HG02642 (cell line): ENCODE measurements around the gene GTPBP4.
"Not testable (repeated sequence)": the region's sequence is repeated elsewhere in the genome, so short reads cannot be mapped to it uniquely, and the experiment has no call there.

ENCODE experiments used
- ATAC-seq: cut with Tn5 transposase; IDR thresholded peaks from one replicate; pipeline ENCODE4 v1.9.1; 2021; ENCODE audit warnings: mild to moderate bottlenecking; ENCODE audit not compliant: unreplicated experiment, poor library complexity

The GTPBP4 gene

GRCh38 chr10:1049425-1049958 is 61.3 kb downstream of the GTPBP4 start:
- ATAC-seq: no peak

GRCh38 chr10:1050145-1050544 is 61.9 kb downstream of the GTPBP4 start:
- ATAC-seq: no peak

GRCh38 chr10:1050554-1050953 is 62.3 kb downstream of the GTPBP4 start:
- ATAC-seq: no peak

- no peak for ATAC-seq
Measured at GRCh38 chr10:1054684-1055083, 66.5 kb downstream of the GTPBP4 start.

- ATAC-seq: peak; percentile 94
Measured at GRCh38 chr10:1056326-1057105, 68.3 kb downstream of the GTPBP4 start, which contains the start of gene WDR37. WDR37 (plus strand) TSS chr10:1056385; CDS start chr10:1072156, 15,771 bp downstream.

- ATAC-seq: no peak
Measured at GRCh38 chr10:1057106-1057657, 68.9 kb downstream of the GTPBP4 start.

- ATAC-seq: no peak
Measured at GRCh38 chr10:1058017-1058416, 69.8 kb downstream of the GTPBP4 start.

GRCh38 chr10:1059902-1060301 is 71.7 kb downstream of the GTPBP4 start:
- ATAC-seq: no peak

- ATAC-seq: no peak
Measured at GRCh38 chr10:1061930-1062774, 73.9 kb downstream of the GTPBP4 start.

- no peak for ATAC-seq
Measured at GRCh38 chr10:1063232-1063865, 75.1 kb downstream of the GTPBP4 start.

- no peak for ATAC-seq
Measured at GRCh38 chr10:1064964-1065247, 76.7 kb downstream of the GTPBP4 start.

GRCh38 chr10:1066734-1067133 is 78.5 kb downstream of the GTPBP4 start:
- not testable (repeated sequence) for ATAC-seq

- ATAC-seq: no peak
Measured at GRCh38 chr10:1068380-1069361, 80.4 kb downstream of the GTPBP4 start.
